Measurements from ENCODE around the gene FOXS1. TPM values are rescaled to one million over a fixed set of nuclear protein-coding genes. Genes with fewer than 3 reads are reported as not detected.

The FOXS1 gene
- total and polyA plus RNA-seq, 12 donors, result 1.4 to 7.5 (median 2.9) TPM

DNA sequence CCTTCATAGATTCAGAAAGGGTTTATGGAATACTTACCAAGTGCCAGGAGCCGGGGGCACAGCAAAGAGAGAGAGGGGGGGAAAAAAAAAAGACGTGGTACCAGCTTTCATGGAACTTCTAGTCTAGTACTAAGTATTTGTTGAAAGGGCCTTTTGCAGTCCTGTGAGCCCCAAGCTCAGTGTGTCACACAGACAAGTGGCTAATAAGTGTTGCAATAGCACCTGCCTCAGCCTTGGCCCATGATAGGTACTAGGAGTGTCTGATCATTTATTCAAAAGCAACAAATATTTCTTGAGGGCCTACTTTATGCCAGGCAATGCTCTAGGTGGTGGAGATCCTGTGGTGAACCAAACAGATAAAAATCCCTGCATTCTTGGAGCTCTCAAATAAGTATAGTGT, 18.3 kb downstream of the FOXS1 start:
- H3K36me3 ChIP-seq, result no peaks in the 10 kb centered on the region
- no peaks in the 10 kb centered on the region for H3K9me3 ChIP-seq
- no peak overlapping the region for H3K4me3 ChIP-seq
- intact Hi-C loops (cut with DNase I), result loop anchor here in 8 of 10 donors (5.0 to 10.0 kb wide), 4 partner anchors 208 to 268 kb away; no protein-coding TSS in a partner anchor
- TF ChIP-seq, protein P1, sequence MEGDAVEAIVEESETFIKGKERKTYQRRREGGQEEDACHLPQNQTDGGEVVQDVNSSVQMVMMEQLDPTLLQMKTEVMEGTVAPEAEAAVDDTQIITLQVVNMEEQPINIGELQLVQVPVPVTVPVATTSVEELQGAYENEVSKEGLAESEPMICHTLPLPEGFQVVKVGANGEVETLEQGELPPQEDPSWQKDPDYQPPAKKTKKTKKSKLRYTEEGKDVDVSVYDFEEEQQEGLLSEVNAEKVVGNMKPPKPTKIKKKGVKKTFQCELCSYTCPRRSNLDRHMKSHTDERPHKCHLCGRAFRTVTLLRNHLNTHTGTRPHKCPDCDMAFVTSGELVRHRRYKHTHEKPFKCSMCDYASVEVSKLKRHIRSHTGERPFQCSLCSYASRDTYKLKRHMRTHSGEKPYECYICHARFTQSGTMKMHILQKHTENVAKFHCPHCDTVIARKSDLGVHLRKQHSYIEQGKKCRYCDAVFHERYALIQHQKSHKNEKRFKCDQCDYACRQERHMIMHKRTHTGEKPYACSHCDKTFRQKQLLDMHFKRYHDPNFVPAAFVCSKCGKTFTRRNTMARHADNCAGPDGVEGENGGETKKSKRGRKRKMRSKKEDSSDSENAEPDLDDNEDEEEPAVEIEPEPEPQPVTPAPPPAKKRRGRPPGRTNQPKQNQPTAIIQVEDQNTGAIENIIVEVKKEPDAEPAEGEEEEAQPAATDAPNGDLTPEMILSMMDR (IDR thresholded peaks at IDR 0.05), result no peak
- 71 to 91% methylated on average over 2 of the region's 2 CpGs for WGBS, 2 donors
- no peak for ATAC-seq
- peaks cover 0 to 6% (median 0%) of the 10 kb centered on the region in 7 donors for H3K27me3 ChIP-seq
- no peak overlapping the region for H3K27ac ChIP-seq
- no peak for DNase-seq
- H3K4me1 ChIP-seq, result peaks cover 0 to 23% (median 5%) of the 10 kb centered on the region in 9 donors

DNA sequence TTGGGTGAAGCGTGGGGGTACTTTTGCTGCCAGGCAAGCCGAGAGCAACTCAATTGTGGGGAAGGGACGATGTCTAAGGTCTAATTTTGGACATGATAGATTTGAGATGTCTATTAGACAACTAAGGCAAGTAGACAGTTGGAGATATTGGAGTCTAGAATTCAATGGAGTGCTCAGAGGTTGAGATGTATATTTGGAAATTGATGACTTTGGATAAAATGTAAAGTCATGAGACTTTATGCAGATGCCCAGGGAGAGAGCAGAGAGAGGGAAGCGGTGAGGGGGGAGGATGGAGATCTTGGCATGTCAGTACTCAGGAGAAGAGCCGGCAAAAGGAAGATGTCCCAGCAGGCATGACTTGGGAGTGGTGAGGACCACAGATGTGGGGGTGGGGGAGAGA, 19.3 kb downstream of the FOXS1 start:
- intact Hi-C loops (cut with DNase I), result loop anchor here in 8 of 10 donors (5.0 to 10.0 kb wide), 4 partner anchors 209 to 269 kb away; no protein-coding TSS in a partner anchor
- 85 to 90% methylated on average over 5 of the region's 5 CpGs for WGBS, 2 donors

DNA sequence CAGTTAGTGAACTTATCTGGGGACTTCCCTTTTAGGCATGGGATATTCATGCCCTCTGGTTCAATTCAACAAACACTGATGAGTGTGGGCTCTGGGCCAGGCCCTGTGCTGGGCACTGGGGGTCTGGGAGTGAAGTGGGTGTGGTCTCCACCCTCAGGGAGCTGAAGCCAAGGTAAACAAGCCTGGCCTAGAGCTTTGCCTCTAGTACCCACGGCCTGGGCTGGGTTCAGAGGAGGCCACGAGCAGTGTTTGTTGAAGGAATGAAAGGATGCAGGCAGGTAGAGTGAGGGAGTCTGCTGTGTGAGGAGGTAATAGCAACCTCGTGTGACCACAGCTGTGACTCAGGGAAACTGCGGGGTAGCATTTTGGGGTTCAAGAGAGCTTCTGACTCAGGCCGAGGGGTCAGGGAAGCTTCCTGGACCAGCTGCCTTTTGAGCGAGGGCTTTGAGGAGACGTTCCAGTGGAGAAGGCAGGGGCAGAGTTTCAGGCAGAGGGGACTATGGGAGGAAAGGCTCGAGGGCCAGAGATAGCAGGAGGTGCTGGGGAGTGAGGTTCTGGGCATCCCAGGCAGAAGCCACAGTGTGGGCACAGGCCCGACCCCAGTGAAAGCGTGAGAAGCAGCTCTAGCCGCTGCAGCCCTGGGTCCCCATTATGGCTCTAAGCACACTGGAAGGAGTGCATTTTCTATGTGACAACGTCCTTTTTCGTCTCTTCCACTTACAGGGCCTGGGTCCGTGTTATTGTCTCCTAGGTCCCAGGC, 20.7 kb downstream of the FOXS1 start:
- Histone ChIP-seq H3K36me3 (no peaks in the 10 kb centered on the region), H3K27ac (no peak overlapping the region), H3K9me3 (no peaks in the 10 kb centered on the region), H3K4me3 (no peak overlapping the region), H3K27me3 (peaks cover 0 to 6% (median 0%) of the 10 kb centered on the region in 7 donors), H3K4me1 (peaks cover 0 to 15% (median 6%) of the 10 kb centered on the region in 9 donors)
- DNase-seq (no peak), ATAC-seq (no peak)
- TF ChIP-seq, protein P1 (IDR thresholded peaks at IDR 0.05), result no peak
- intact Hi-C loops (cut with DNase I), result loop anchor here in 8 of 10 donors (5.0 to 10.0 kb wide), 5 partner anchors 208 to 270 kb away; no protein-coding TSS in a partner anchor
- WGBS, 2 donors, result 82 to 84% methylated on average over 14 of the region's 14 CpGs

More for the DNA sequence above, 19.3 kb downstream of the FOXS1 start:
- TF ChIP-seq, protein P1 (IDR thresholded peaks at IDR 0.05), result no peak
- peaks cover 0 to 23% (median 5%) of the 10 kb centered on the region in 9 donors for H3K4me1 ChIP-seq
- H3K27me3 ChIP-seq, result peaks cover 0 to 6% (median 0%) of the 10 kb centered on the region in 7 donors
- ATAC-seq, result no peak
- no peak overlapping the region for H3K4me3 ChIP-seq
- no peaks in the 10 kb centered on the region for H3K9me3 ChIP-seq
- DNase-seq, result no peak
- H3K27ac ChIP-seq, result no peak overlapping the region
- no peaks in the 10 kb centered on the region for H3K36me3 ChIP-seq

DNA sequence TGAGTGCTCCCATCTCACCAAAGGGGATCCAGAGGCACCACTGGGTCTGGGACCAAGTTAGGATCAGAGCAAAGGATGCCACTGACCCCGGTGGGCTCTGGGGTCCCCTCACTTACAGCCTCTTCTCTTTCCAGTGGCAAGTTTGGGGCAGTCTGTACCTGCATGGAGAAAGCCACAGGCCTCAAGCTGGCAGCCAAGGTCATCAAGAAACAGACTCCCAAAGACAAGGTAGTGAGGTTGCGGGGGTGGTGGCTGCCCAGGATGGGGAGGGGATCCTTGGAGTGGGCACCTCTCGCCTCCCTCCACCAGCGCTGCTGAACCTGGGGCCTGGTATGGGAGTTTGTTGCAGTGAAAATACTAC, 21.3 kb downstream of the FOXS1 start:
- DNase-seq (no peak), ATAC-seq (no peak)
- no peak overlapping the region for H3K4me3 ChIP-seq
- peaks cover 0 to 6% (median 0%) of the 10 kb centered on the region in 7 donors for H3K27me3 ChIP-seq
- TF ChIP-seq, protein P1 (IDR thresholded peaks at IDR 0.05), result no peak
- no peaks in the 10 kb centered on the region for H3K9me3 ChIP-seq
- H3K27ac ChIP-seq, result no peak overlapping the region
- intact Hi-C loops (cut with DNase I), result loop anchor here in 8 of 10 donors (5.0 to 10.0 kb wide), 4 partner anchors 208 to 271 kb away; no protein-coding TSS in a partner anchor
- peaks cover 0 to 15% (median 8%) of the 10 kb centered on the region in 9 donors for H3K4me1 ChIP-seq
- no peaks in the 10 kb centered on the region for H3K36me3 ChIP-seq
- WGBS, 2 donors, result 86 to 92% methylated on average over 4 of the region's 4 CpGs
